OCI-LY1 (cell line): Measurements from ENCODE around the gene CEACAM21.

Source experiments
- CTCF ChIP-seq: fragments of 200-600 bp; sonication (generic), shearing (Covaris generic); IDR thresholded peaks from 2 replicates; pipeline ENCODE4 v1.5.1; 2017; ENCODE audit warnings: mild to moderate bottlenecking, antibody characterized with exemption, low read length, moderate library complexity, mixed read lengths
- EZH2 ChIP-seq: fragments of 200-600 bp; sonication (generic), shearing (Covaris generic); IDR thresholded peaks from 2 replicates; pipeline ENCODE4 v1.8.0; 2017; ENCODE audit warnings: borderline replicate concordance, mixed run types, mild to moderate bottlenecking, antibody characterized with exemption, low read length, moderate library complexity, mixed read lengths

DNA sequence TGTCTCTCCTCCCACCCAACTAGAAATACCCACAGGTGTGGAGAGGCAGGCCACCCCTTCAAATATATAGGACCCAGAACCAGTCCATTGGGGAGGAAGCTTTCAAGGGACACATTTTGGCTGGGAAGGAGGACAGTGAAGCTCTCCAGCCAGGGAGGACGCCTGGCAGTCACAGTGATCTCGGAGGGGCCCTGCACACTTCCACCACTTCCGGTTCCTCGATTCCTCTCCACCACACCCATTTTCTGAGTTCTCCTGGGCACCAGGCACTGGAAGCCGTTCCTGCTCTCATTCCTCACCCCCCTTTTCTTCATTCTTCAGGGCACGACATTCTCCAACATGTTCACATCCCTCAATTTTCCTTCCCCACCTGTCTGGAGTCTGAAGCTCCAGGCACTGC lies 30.4 kb upstream of the CEACAM21 start:
- TF ChIP-seq CTCF (no peak), EZH2 (no peak)
